DMS79 treated with DMSO at 0.1 percent for 48 hours (cell line): ENCODE results near the gene CLDN5.
A peak's percentile ranks its signal among the peaks of the same experiment; 100 is the strongest.
"Not testable (repeated sequence)": the region's sequence is repeated elsewhere in the genome, so short reads cannot be mapped to it uniquely, and the experiment has no call there.

ENCODE experiments used
- DNase-seq: peaks from one replicate; lab custom pipeline; 2025; lab: John Stamatoyannopoulos, UW

Gene CLDN5

GRCh38 chr22:19548427-19548826 is 24.2 kb upstream of the CLDN5 start:
- DNase-seq, result not testable (repeated sequence)

DNA sequence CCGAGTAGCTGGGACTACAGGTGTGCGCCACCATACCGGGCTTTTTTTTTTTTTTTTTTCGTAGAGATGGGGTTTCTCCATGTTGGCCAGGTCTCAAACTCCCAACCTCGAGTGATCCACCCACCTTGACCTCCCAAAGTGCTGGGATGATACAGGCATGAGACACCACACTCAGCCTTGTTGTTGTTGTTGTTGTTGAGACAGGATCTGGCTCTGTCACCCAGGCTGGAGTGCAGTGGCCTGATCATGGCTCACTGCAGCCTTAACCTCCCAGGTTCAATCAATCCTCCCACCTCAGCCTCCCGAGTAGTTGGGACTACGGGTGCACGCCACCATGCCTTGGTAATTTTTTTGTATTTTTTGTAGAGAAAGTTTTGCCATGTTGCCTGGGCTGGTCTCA is 23.4 kb upstream of the CLDN5 start:
- DNase-seq, result no peak

GRCh38 chr22:19546680-19547079 is 22.5 kb upstream of the CLDN5 start:
- DNase-seq, result no peak

DNA sequence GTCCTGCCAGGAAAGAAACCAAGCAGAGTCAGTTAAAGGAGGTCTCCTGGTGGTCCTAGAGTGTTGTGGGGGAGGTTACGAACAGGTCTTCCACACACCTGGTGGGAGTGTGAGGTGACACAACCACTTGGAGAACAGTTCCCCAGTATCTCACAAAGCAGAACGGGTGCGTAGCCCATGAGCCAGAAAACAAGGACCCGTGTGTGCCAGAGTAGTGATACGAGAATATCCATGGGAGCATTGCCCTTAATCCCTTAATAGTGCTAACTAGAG is 21.7 kb upstream of the CLDN5 start:
- no peak for DNase-seq

- DNase-seq, result no peak
Observed at GRCh38 chr22:19543970-19544708, 19.9 kb upstream of the CLDN5 start.

DNA sequence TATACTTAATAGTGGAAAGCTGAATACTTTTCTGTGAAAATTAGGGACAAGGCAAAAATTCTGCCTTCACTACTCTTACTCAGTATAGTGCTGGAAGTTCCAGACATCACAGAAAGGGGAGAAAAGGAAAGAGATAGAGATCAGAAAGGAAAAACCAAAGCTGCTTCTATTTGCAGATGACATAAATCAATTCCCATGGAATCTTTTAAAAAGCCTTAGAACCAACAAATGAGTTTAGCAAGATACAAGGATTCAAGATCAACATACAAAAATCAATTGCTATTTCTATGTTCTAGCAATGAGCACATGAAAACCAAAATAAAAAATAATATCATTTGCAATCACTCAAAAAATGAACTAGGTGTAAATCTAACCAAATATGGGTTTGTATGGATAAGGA is 16.2 kb upstream of the CLDN5 start:
- DNase-seq, result no peak

DNA sequence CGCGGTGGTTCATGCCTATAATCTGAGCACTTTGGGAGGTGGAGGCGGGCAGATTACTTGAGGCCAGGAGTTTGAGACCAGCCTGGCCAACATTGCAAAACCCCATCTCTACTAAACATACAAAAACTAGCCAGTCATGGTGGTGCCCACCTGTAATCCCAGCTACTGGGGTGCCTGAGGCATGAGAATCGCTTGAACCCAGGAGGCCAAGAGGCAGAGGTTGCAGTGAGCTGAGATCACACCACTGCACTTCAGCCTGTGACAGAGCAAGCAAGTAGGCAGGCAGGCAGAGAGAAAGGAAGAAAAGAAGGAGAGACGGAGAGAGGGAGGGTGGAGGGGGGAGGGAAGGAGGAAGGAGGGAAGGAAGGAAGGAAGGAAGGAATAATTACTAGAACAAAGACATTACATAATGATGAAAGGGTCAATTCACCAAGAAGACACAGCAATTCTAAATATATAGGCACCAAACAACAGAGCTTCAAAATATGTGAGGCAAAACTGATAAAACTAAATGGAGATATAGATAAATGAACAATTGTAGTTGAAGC is 13.8 kb upstream of the CLDN5 start:
- DNase-seq, result no peak

- no peak for DNase-seq
Observed at GRCh38 chr22:19536564-19536963, 12.4 kb upstream of the CLDN5 start.

GRCh38 chr22:19535001-19535400 is 10.8 kb upstream of the CLDN5 start:
- no peak for DNase-seq

- no peak for DNase-seq
Observed at GRCh38 chr22:19533857-19534256, 9.6 kb upstream of the CLDN5 start.

GRCh38 chr22:19533049-19533626 is 8.9 kb upstream of the CLDN5 start:
- DNase-seq, result no peak

GRCh38 chr22:19531327-19531726 is 7.1 kb upstream of the CLDN5 start:
- not testable (repeated sequence) for DNase-seq

GRCh38 chr22:19530751-19531150 is 6.5 kb upstream of the CLDN5 start:
- DNase-seq, result no peak

DNA sequence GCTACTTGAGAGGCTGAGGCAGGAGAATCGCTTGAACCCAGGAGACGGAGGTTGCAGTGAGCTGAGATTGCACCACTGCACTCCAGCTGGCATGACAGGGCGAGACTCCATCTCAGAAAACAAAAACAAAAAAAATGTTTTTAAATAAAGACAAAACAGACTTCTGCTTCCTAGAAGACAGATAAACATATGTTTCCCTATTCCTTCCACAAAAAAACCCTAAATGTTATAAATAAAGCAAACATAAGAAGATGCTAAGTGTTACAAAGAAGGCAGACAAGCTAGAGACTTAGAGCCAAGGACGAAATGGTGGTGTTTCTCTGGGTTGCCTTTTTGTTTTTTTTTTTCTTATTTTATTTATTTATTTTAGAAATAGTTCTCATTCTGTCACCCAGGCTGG is 5.6 kb upstream of the CLDN5 start:
- no peak for DNase-seq

DNA sequence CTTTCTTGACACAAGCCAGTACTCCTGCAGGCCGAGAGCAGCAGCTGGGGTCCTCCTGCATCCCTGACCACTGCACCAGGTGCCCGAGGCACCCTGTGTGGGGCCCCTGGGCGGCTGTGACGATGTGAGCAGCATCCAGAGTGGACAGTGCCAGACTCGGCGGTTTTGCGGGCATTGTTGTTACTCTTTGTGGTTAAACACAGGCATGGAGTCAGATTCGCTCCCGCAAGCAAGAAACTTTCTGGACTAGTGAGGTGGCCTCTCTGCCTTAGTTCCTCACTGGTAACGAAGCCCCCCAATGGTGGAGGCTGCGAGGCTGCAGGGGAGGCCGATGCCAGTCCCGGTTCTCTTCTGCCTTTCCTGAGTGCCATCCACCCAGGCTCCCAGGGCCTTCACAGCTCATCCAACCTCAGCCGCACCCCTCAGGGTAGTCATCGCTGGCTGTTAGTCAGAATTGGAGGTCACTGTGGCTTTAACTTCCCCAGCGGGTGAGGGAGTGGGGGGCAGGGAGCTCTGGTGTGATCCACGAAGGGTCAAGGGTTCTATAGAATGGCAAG is 3.7 kb upstream of the CLDN5 start:
- DNase-seq, result no peak

DNA sequence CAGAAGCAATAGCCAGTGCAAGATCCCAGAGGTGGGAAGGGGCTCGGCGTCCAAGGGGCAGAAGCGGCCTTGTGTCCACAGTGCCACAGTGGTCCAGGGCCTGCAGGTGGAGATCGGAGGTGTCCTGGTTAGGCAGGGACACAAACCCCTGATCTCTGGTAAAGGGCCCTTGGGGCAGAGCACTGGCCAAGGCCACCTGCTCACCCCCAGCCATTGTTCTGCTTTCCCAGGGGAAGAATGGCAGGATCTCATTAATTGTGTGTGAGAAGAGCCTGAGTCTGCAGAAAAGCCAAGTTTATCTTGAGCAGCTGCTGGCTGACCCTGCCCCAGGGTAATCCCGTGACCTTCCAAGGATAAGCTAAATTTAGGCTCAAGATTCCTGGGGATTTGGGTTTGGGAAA is 3.1 kb upstream of the CLDN5 start:
- no peak for DNase-seq

GRCh38 chr22:19526702-19527111 is 2.5 kb upstream of the CLDN5 start:
- no peak for DNase-seq

GRCh38 chr22:19526076-19526701 is 2.0 kb upstream of the CLDN5 start:
- DNase-seq, result no peak

DNA sequence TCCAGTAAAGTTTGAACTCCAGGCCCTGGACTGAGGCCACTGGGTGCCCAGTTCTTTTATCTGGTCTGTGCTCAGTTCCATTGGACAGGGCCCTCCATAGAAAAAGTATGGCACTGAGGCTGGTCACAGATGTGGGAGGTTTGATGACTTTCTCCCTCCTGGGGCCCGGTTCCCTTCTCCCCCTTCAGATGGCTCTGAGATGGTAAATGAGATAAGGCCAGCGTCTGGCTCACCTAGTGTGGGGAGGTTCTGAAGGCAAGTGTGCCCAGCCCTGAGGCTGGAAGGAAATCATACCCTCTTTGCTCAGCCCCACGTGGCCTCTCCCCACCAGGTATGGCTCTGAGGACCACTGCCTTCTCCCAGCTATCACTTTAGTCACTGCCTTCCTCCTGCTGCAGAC is 1.5 kb upstream of the CLDN5 start:
- DNase-seq, result no peak

- DNase-seq, result no peak
Observed at GRCh38 chr22:19525116-19525660, 978 bp upstream of the CLDN5 start.

DNA sequence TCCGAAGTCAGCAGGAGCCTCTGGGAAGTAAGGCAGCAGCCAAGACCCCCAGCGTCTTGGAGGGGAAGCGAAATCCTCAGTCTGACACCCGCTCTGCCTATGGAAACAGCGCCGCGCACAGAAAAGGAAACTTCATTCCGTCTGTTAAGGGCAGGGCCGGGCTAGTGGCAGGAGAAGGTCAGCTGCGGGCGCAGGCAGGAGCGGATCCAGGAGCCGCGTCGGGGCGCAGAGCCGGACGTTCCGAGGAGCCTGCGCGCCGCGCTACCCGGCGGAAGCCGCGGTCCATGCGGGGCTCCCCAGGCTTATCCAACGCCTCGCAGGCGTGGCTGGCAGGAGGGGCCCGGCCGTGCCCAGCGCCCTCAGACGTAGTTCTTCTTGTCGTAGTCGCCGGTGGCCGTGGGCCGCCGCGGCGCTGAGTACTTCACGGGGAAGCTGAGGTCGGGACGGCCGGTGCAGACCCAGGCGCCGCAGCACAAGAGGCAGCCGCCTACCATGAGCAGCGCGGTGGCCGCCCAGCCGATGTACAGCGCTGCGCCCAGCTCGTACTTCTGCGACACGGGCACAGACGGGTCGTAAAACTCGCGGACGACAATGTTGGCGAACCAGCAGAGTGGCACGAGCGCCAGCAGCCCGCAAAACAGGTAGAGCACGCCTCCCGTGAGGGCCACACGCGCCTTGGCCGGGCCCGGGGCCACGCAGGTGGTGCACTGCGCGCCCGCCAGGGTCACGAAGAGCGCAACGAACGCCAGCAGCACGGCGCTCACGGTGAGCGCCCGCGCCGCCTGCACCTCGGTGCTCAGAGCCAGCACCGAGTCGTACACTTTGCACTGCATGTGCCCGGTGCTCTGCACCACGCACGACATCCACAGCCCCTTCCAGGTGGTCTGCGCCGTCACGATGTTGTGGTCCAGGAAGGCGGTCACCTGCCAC is 705 bp downstream of the CLDN5 start:
- DNase-seq, result peak; percentile 19

DNA sequence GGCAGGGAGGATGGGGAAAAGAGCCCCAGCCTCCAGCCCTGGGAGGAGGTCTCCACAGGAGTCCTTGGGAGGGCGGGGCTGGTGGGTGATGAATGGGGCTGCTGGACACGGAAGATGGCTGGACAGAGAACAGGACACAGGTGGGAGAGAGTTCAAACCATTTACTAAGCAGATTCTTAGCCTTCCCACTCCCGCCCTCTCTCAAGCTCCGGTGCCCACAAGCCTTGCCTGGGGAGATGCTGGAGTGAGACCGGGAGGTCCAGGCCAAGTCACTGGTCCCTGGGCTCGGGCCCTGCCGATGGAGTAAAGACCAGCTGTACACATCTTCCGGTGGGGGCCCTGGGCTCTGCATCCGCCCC is 1.4 kb downstream of the CLDN5 start:
- peak; percentile 19 for DNase-seq
